ENCODE results near the gene PARP14.
A peak's percentile ranks its signal among the peaks of the same experiment; 100 is the strongest.
"Not testable (repeated sequence)": the region's sequence is repeated elsewhere in the genome, so short reads cannot be mapped to it uniquely, and the experiment has no call there.

The PARP14 gene

GRCh38 chr3:122677216-122677615 is 3.4 kb upstream of the PARP14 start:
- FAIRE-seq (no peak), DNase-seq (ENCODE audit: insufficient read length, low spot score) (no peak)
- TF ChIP-seq POLR2A (IDR thresholded peaks at IDR 0.05; ENCODE audit: low read depth, low read length) (no peak), POLR2AphosphoS5 (IDR thresholded peaks at IDR 0.05; ENCODE audit: low read depth, low read length) (no peak), PAX5 (IDR thresholded peaks at IDR 0.05; ENCODE audit: insufficient read depth, low read length, severe bottlenecking) (no peak), SPI1 (IDR thresholded peaks at IDR 0.05; ENCODE audit: low read depth, low read length) (no peak), TAF1 (IDR thresholded peaks at IDR 0.05; ENCODE audit: low read depth, low read length) (no peak), POU2F2 (IDR thresholded peaks at IDR 0.05; ENCODE audit: low read depth, low read length) (no peak)

GRCh38 chr3:122678506-122678905 is 2.1 kb upstream of the PARP14 start:
- no peak for DNase-seq (ENCODE audit: insufficient read length, low spot score)
- TF ChIP-seq PAX5 (IDR thresholded peaks at IDR 0.05; ENCODE audit: insufficient read depth, low read length, severe bottlenecking), result no peak
- TF ChIP-seq POLR2A (IDR thresholded peaks at IDR 0.05; ENCODE audit: low read depth, low read length), result no peak
- TF ChIP-seq TAF1 (IDR thresholded peaks at IDR 0.05; ENCODE audit: low read depth, low read length), result no peak
- no peak for TF ChIP-seq SPI1 (IDR thresholded peaks at IDR 0.05; ENCODE audit: low read depth, low read length)
- TF ChIP-seq POU2F2 (IDR thresholded peaks at IDR 0.05; ENCODE audit: low read depth, low read length), result no peak
- no peak for TF ChIP-seq POLR2AphosphoS5 (IDR thresholded peaks at IDR 0.05; ENCODE audit: low read depth, low read length)
- FAIRE-seq, result peak; percentile 82

- FAIRE-seq, result peak; percentile 93
- peak; percentile 27 for DNase-seq (ENCODE audit: insufficient read length, low spot score)
- TF ChIP-seq SPI1 (IDR thresholded peaks at IDR 0.05; ENCODE audit: low read depth, low read length) (peak; percentile 53), POLR2A (IDR thresholded peaks at IDR 0.05; ENCODE audit: low read depth, low read length) (no peak), TAF1 (IDR thresholded peaks at IDR 0.05; ENCODE audit: low read depth, low read length) (peak; percentile 17; the same call in 1 of the 2 replicates)
Measured at GRCh38 chr3:122679085-122679881, 1.4 kb upstream of the PARP14 start.

GRCh38 chr3:122679882-122680474 is 661 bp upstream of the PARP14 start:
- DNase-seq (ENCODE audit: insufficient read length, low spot score) (no peak), FAIRE-seq (no peak)
- TF ChIP-seq POLR2AphosphoS5 (IDR thresholded peaks at IDR 0.05; ENCODE audit: low read depth, low read length) (no peak), POU2F2 (IDR thresholded peaks at IDR 0.05; ENCODE audit: low read depth, low read length) (no peak), PAX5 (IDR thresholded peaks at IDR 0.05; ENCODE audit: insufficient read depth, low read length, severe bottlenecking) (no peak), TAF1 (IDR thresholded peaks at IDR 0.05; ENCODE audit: low read depth, low read length) (no peak), POLR2A (IDR thresholded peaks at IDR 0.05; ENCODE audit: low read depth, low read length) (no peak), SPI1 (IDR thresholded peaks at IDR 0.05; ENCODE audit: low read depth, low read length) (no peak)

GRCh38 chr3:122681284-122681973 is 790 bp downstream of the PARP14 start:
- FAIRE-seq, result peak; percentile 38
- no peak for DNase-seq (ENCODE audit: insufficient read length, low spot score)
- TF ChIP-seq TAF1 (IDR thresholded peaks at IDR 0.05; ENCODE audit: low read depth, low read length), result no peak
- no peak for TF ChIP-seq POLR2A (IDR thresholded peaks at IDR 0.05; ENCODE audit: low read depth, low read length)
- TF ChIP-seq PAX5 (IDR thresholded peaks at IDR 0.05; ENCODE audit: insufficient read depth, low read length, severe bottlenecking), result no peak
- TF ChIP-seq POLR2AphosphoS5 (IDR thresholded peaks at IDR 0.05; ENCODE audit: low read depth, low read length), result no peak
- no peak for TF ChIP-seq POU2F2 (IDR thresholded peaks at IDR 0.05; ENCODE audit: low read depth, low read length)
- TF ChIP-seq SPI1 (IDR thresholded peaks at IDR 0.05; ENCODE audit: low read depth, low read length), result no peak

GRCh38 chr3:122681974-122682409 is 1.4 kb downstream of the PARP14 start:
- TF ChIP-seq POLR2A (IDR thresholded peaks at IDR 0.05; ENCODE audit: low read depth, low read length) (no peak), PAX5 (IDR thresholded peaks at IDR 0.05; ENCODE audit: insufficient read depth, low read length, severe bottlenecking) (no peak), SPI1 (IDR thresholded peaks at IDR 0.05; ENCODE audit: low read depth, low read length) (no peak), POLR2AphosphoS5 (IDR thresholded peaks at IDR 0.05; ENCODE audit: low read depth, low read length) (no peak), POU2F2 (IDR thresholded peaks at IDR 0.05; ENCODE audit: low read depth, low read length) (no peak), TAF1 (IDR thresholded peaks at IDR 0.05; ENCODE audit: low read depth, low read length) (no peak)
- FAIRE-seq (no peak), DNase-seq (ENCODE audit: insufficient read length, low spot score) (no peak)

GRCh38 chr3:122682778-122683411 is 2.3 kb downstream of the PARP14 start:
- FAIRE-seq, result peak; percentile 52
- DNase-seq (ENCODE audit: insufficient read length, low spot score), result not testable (repeated sequence)

- DNase-seq (ENCODE audit: insufficient read length, low spot score) (no peak), FAIRE-seq (peak; percentile 60)
- TF ChIP-seq PAX5 (IDR thresholded peaks at IDR 0.05; ENCODE audit: insufficient read depth, low read length, severe bottlenecking) (no peak), POU2F2 (IDR thresholded peaks at IDR 0.05; ENCODE audit: low read depth, low read length) (no peak), POLR2A (IDR thresholded peaks at IDR 0.05; ENCODE audit: low read depth, low read length) (no peak)
Measured at GRCh38 chr3:122687298-122687697, 6.7 kb downstream of the PARP14 start.

GRCh38 chr3:122688996-122689395 is 8.4 kb downstream of the PARP14 start:
- FAIRE-seq (no peak), DNase-seq (ENCODE audit: insufficient read length, low spot score) (no peak)
- TF ChIP-seq SPI1 (IDR thresholded peaks at IDR 0.05; ENCODE audit: low read depth, low read length) (peak; percentile 42; the same call in 1 of the 2 replicates), TAF1 (IDR thresholded peaks at IDR 0.05; ENCODE audit: low read depth, low read length) (no peak), POLR2A (IDR thresholded peaks at IDR 0.05; ENCODE audit: low read depth, low read length) (no peak), PAX5 (IDR thresholded peaks at IDR 0.05; ENCODE audit: insufficient read depth, low read length, severe bottlenecking) (no peak)

Data from GM12891 (cell line).